ENCODE results near the gene CECR2. TPM values are rescaled to one million over a fixed set of nuclear protein-coding genes. Genes with fewer than 3 reads are reported as not detected.

The CECR2 gene
- total RNA-seq, 1 donor from 2014 or later = 25.3 TPM

- DNase-seq (ENCODE audit: extremely low spot score, unreplicated experiment) = no peak
- Mint-ChIP-seq H3K27ac (no peak overlapping the region), H3K27me3 (no peaks in the 10 kb centered on the region), H3K4me1 (ENCODE audit: unreplicated experiment) (no peaks in the 10 kb centered on the region), H3K9me3 (no peaks in the 10 kb centered on the region), H3K4me3 (no peak overlapping the region), H3K36me3 (peaks cover 5% of the 10 kb centered on the region)
- no peak for TF ChIP-seq CTCF (conservative IDR thresholded peaks at IDR 0.05)
Observed at GRCh38 chr22:17603668-17604067, 234.4 kb downstream of the CECR2 start.

GRCh38 chr22:17606496-17606895, 237.2 kb downstream of the CECR2 start:
- H3K4me1 Mint-ChIP-seq (ENCODE audit: unreplicated experiment) = no peaks in the 10 kb centered on the region
- H3K9me3 Mint-ChIP-seq = no peaks in the 10 kb centered on the region
- no peaks in the 10 kb centered on the region for H3K27me3 Mint-ChIP-seq
- H3K4me3 Mint-ChIP-seq = no peak overlapping the region
- H3K36me3 Mint-ChIP-seq = peaks cover 5% of the 10 kb centered on the region
- H3K27ac Mint-ChIP-seq = no peak overlapping the region
- DNase-seq (ENCODE audit: extremely low spot score, unreplicated experiment) = no peak
- no peak for TF ChIP-seq CTCF (conservative IDR thresholded peaks at IDR 0.05)

Other genes starting within 250 kb of the CECR2 start
- gene TMEM121B, start 248.1 kb upstream of the CECR2 start, total RNA-seq (ENCODE audit: low replicate concordance) = 2.9 TPM in 2 replicates
- 25.3 and 40.1 TPM in 2 replicates for gene HDHD5, start 210.2 kb upstream of the CECR2 start, total RNA-seq (ENCODE audit: low replicate concordance)
- gene ADA2, start 150.0 kb upstream of the CECR2 start, total RNA-seq (ENCODE audit: low replicate concordance) = 22.2 and 25.8 TPM in 2 replicates
- 0.43 and 1.4 TPM in 2 replicates for gene SLC25A18, start 194.0 kb downstream of the CECR2 start, total RNA-seq (ENCODE audit: low replicate concordance)

Measured in type B pancreatic cell (in vitro differentiated cells).